B cell (primary cell): ENCODE data around the gene LMO7.

Experiments used
- EZH2 ChIP-seq: IDR thresholded peaks from 2 replicates; pipeline ENCODE4 v1.6.1; 2012; ENCODE audit warnings: borderline replicate concordance, low read depth, mild to moderate bottlenecking, moderate library complexity, low read length; ENCODE audit not compliant: insufficient read depth, poor library complexity, severe bottlenecking
- TF ChIP-seq, protein P1 (sequence below): fragments of 200-600 bp; IDR thresholded peaks from one replicate; pipeline ENCODE4 v1.8.0; 2022; ENCODE audit warnings: antibody characterized with exemption, mild to moderate bottlenecking

DNA sequence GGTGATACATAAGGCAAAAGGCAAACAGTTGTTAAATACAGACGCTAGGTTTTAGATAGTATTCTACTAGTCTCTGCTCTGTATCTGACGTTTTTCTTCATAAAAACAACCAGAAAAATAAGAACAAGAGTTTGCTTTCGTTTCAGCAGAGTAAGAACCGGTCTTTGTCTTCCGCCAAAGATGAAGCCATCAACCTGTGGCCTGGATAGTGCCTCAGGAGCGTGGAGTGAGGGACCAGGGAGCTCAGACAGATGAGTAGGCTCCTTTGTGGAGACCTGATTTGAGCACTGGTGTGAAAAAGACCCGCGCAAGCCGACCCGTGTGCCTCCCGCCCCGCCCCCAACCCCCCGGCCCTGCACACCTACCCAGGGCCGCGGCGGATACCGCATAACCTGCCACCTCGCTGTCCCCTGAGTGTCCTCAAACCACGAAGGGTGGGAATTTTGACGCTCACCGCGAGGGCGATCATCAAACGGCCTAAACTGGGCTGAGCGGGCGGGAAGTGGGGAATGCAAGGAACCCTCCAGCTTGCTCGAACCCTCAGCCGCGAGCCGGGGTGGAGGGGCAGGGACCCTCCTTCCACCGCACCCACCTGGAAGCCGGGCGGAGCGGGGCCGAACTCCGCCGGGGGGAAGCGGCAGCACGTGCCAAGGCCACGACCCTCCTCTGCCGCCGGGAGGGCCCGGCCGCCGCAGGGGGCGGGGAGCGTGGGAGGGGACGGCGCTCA, 866 bp upstream of the LMO7 start:
- TF ChIP-seq, protein P1, sequence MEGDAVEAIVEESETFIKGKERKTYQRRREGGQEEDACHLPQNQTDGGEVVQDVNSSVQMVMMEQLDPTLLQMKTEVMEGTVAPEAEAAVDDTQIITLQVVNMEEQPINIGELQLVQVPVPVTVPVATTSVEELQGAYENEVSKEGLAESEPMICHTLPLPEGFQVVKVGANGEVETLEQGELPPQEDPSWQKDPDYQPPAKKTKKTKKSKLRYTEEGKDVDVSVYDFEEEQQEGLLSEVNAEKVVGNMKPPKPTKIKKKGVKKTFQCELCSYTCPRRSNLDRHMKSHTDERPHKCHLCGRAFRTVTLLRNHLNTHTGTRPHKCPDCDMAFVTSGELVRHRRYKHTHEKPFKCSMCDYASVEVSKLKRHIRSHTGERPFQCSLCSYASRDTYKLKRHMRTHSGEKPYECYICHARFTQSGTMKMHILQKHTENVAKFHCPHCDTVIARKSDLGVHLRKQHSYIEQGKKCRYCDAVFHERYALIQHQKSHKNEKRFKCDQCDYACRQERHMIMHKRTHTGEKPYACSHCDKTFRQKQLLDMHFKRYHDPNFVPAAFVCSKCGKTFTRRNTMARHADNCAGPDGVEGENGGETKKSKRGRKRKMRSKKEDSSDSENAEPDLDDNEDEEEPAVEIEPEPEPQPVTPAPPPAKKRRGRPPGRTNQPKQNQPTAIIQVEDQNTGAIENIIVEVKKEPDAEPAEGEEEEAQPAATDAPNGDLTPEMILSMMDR, result no peak
- no peak for TF ChIP-seq EZH2
